BJ (cell line): ENCODE measurements around the gene ASAP2. TPM values are rescaled to one million over a fixed set of nuclear protein-coding genes. Genes with fewer than 3 reads are reported as not detected.
A peak's percentile ranks its signal among the peaks of the same experiment; 100 is the strongest.

Experiments
- CTCF ChIA-PET: fragments of 350-600 bp; formaldehyde crosslinking; extraction: SDS; loops from one replicate; lab custom pipeline; 2021; ENCODE audit warnings: antibody characterized with exemption, inconsistent platforms; lab: Yijun Ruan, JAX
- POLR2A ChIA-PET: fragments of 300-600 bp; sonication (Branson Sonifier 250); formaldehyde crosslinking; extraction: SDS; loops from one replicate; lab custom pipeline; 2021; ENCODE audit warnings: antibody characterized with exemption; lab: Charles Lee
- DNase-seq: peaks from one replicate; pipeline ENCODE4 v3.0.0-alpha.2; 2011; ENCODE audit warnings: low read depth
- H3K27me3 ChIP-seq: 2 replicates; pipeline ENCODE4 v1.6.0; 2011; ENCODE audit warnings: low read length; ENCODE audit not compliant: control insufficient read depth, insufficient read depth
- H3K36me3 ChIP-seq: 2 replicates; pipeline ENCODE4 v1.5.1; 2011; ENCODE audit warnings: low read length; ENCODE audit not compliant: control insufficient read depth, insufficient read depth
- H3K4me3 ChIP-seq: 2 replicates; pipeline ENCODE4 v1.5.1; 2011; ENCODE audit warnings: low read depth, mild to moderate bottlenecking, control low read depth, low read length
- CTCF ChIP-seq: IDR thresholded peaks from 2 replicates; pipeline ENCODE4 v1.5.1; 2011; ENCODE audit warnings: low read depth, mild to moderate bottlenecking, control low read depth, inconsistent platforms, low read length, moderate library complexity; ENCODE audit not compliant: insufficient read depth
- polyA plus RNA-seq: library from polyadenylated mRNA; depleted of rRNA; stranded (reverse); fragments of >200 nt; gene quantifications from 2 replicates; pipeline ENCODE4 v1.2.3, GENCODE V29; 2011

Gene ASAP2
- polyA plus RNA-seq, 1 experiment: 14.1 TPM

GRCh38 chr2:9336576-9337314, 130.1 kb downstream of the ASAP2 start:
- TF ChIP-seq CTCF: no peak
- Histone ChIP-seq H3K4me3 (no peak overlapping the region), H3K36me3 (peaks cover 4% of the 10 kb centered on the region), H3K27me3 (no peaks in the 10 kb centered on the region)
- POLR2A ChIA-PET: no interaction called here
- peak; percentile 72 for DNase-seq
- CTCF ChIA-PET: interaction anchor here (1.4 kb wide), 1 partner anchor 131 kb away, joined by 3 read pairs; the partner anchor contains the start of gene ASAP2

- DNase-seq: no peak
- TF ChIP-seq CTCF: no peak
- Histone ChIP-seq H3K27me3 (no peaks in the 10 kb centered on the region), H3K36me3 (peaks cover 4% of the 10 kb centered on the region), H3K4me3 (no peak overlapping the region)
- CTCF ChIA-PET: interaction anchor here (1.0 kb wide), 1 partner anchor 33 kb away, joined by 3 read pairs; no protein-coding TSS in a partner anchor
- POLR2A ChIA-PET: interaction anchor here (0.6 kb wide), 1 partner anchor 50 kb away, joined by 3 read pairs; no protein-coding TSS in a partner anchor
Measured at GRCh38 chr2:9337901-9338300, 131.3 kb downstream of the ASAP2 start.

GRCh38 chr2:9341337-9341887, 134.8 kb downstream of the ASAP2 start:
- Histone ChIP-seq H3K36me3 (peaks cover 11% of the 10 kb centered on the region), H3K27me3 (no peaks in the 10 kb centered on the region), H3K4me3 (no peak overlapping the region)
- no peak for TF ChIP-seq CTCF
- CTCF ChIA-PET: interaction anchor here (1.2 kb wide), 1 partner anchor 11 kb away, joined by 3 read pairs; no protein-coding TSS in a partner anchor
- no peak for DNase-seq
- POLR2A ChIA-PET: no interaction called here

- no peaks in the 10 kb centered on the region for H3K27me3 ChIP-seq
- no peak for TF ChIP-seq CTCF
- no peak for DNase-seq
- H3K4me3 ChIP-seq: no peak overlapping the region
- CTCF ChIA-PET: interaction anchor here (1.2 kb wide), 1 partner anchor 12 kb away, joined by 3 read pairs; no protein-coding TSS in a partner anchor
- POLR2A ChIA-PET: no interaction called here
- H3K36me3 ChIP-seq: peaks cover 11% of the 10 kb centered on the region
Measured at GRCh38 chr2:9342659-9343058, 136.0 kb downstream of the ASAP2 start.

GRCh38 chr2:9343524-9343923, 136.9 kb downstream of the ASAP2 start:
- CTCF ChIA-PET: interaction anchor here (1.0 to 1.3 kb wide), 2 partner anchors 17 to 201 kb away, joined by 3 read pairs; no protein-coding TSS in a partner anchor

More at GRCh38 chr2:9343524-9343923, 136.9 kb downstream of the ASAP2 start:
- Histone ChIP-seq H3K4me3 (no peak overlapping the region), H3K27me3 (no peaks in the 10 kb centered on the region), H3K36me3 (peaks cover 11% of the 10 kb centered on the region)
- TF ChIP-seq CTCF: no peak
- DNase-seq: no peak
- POLR2A ChIA-PET: no interaction called here
